ENCODE data around the gene PLSCR1. TPM values are rescaled to one million over a fixed set of nuclear protein-coding genes. Genes with fewer than 3 reads are reported as not detected.

The PLSCR1 gene
- total and polyA plus RNA-seq, 9 of the 15 experiments (the other 6 are each of a cell fraction or from before 2014, with no cell fraction given): 40.6 to 122 (median 69.1) TPM

DNA sequence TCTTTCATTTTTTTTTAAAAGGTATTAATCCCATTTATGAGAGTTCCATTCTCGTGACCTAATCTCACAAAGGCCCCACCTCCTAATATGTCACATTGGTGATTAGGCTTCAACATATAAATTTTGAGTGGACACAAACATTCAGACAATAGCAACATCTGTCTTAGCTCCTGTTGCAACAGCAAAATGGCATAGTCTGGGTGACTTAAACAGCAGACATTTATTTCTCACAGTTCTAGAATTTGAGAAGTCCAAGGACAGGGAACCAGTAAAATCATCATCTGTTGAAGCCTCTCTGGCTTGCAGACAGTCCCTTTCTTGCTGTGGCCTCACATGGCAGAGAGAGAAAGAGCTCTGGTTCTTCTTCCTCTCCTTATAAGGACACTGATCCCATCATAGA, 71.8 kb downstream of the PLSCR1 start:
- no peak overlapping the region for H3K4me3 ChIP-seq
- ChIA-PET CTCF (ENCODE audit: low intra/inter-chr PET ratio) (no interaction called here), POLR2A (no interaction called here)
- H3K4me2 ChIP-seq (ENCODE audit: insufficient read depth, low read length): no peak overlapping the region
- no peak for FAIRE-seq
- H3K9me1 ChIP-seq (ENCODE audit: control insufficient read depth, insufficient read depth, low read length): no peaks in the 10 kb centered on the region
- no peaks in the 10 kb centered on the region for H3K9me3 ChIP-seq (replicated peaks; ENCODE audit: control insufficient read depth, insufficient read depth, low read depth, low read length)
- peaks cover 3 to 9% of the 10 kb centered on the region in 2 experiments; a peak in 2 of 5 replicates for H3K4me1 ChIP-seq (replicated peaks in 1 of 2; ENCODE audit: control insufficient read depth in 2 of 2, insufficient read depth in 2 of 2, low read length in 2 of 2)
- TF ChIP-seq, protein P1, sequence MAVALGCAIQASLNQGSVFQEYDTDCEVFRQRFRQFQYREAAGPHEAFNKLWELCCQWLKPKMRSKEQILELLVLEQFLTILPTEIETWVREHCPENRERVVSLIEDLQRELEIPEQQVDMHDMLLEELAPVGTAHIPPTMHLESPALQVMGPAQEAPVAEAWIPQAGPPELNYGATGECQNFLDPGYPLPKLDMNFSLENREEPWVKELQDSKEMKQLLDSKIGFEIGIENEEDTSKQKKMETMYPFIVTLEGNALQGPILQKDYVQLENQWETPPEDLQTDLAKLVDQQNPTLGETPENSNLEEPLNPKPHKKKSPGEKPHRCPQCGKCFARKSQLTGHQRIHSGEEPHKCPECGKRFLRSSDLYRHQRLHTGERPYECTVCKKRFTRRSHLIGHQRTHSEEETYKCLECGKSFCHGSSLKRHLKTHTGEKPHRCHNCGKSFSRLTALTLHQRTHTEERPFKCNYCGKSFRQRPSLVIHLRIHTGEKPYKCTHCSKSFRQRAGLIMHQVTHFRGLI (CRISPR knock-in tag; IDR thresholded peaks at IDR 0.05): no peak
- TF ChIP-seq NCOR1 (IDR thresholded peaks at IDR 0.05) (no peak), ESRRA (IDR thresholded peaks at IDR 0.05; ENCODE audit: borderline replicate concordance, low read depth) (no peak)
- no peaks in the 10 kb centered on the region for H3K27me3 ChIP-seq (ENCODE audit: control insufficient read depth in 2 of 2, insufficient read depth in 2 of 2, low read length in 2 of 2)
- no peak overlapping the region for H3K27ac ChIP-seq (ENCODE audit: extremely low read depth, low read depth, low read length)
- no TSS peak for BruUV-seq (replicated peaks)
- in situ Hi-C loops (cut with MboI): no loop called here
- no peak overlapping the region for H3K9ac ChIP-seq (ENCODE audit: insufficient read depth in 1 of 2, low read depth in 2 of 2, low read length in 2 of 2)
- H3K79me2 ChIP-seq (ENCODE audit: control insufficient read depth, insufficient read depth, low read length): peaks cover 2% of the 10 kb centered on the region; the same call in 2 of the 3 replicates
- intact Hi-C loops (cut with micrococcal nuclease): no loop called here
- 60% methylated on average over 1 of the region's 1 CpG for WGBS (ENCODE audit: insufficient coverage, low coverage, missing lambda C conversion rate)
- no peak overlapping the region; the same call in 1 of the 2 replicates for H2AFZ ChIP-seq (ENCODE audit: low read depth, low read length)
- no peaks in the 10 kb centered on the region for H3K36me3 ChIP-seq (ENCODE audit: control insufficient read depth, insufficient read depth, low read length)
- no peaks in the 10 kb centered on the region for H4K20me1 ChIP-seq (replicated peaks; ENCODE audit: control insufficient read depth, insufficient read depth, low read length)
- ATAC-seq: no peak
- no peak for DNase-seq (ENCODE audit: extremely low read depth in 1 of 4, low spot score in 3 of 4)

- ChIA-PET POLR2A (interaction anchor here (3.2 kb wide), 1 partner anchor 10 kb away, joined by 11 read pairs; no protein-coding TSS in a partner anchor), CTCF (ENCODE audit: low intra/inter-chr PET ratio) (no interaction called here)
- H3K4me2 ChIP-seq (ENCODE audit: insufficient read depth, low read length): no peak overlapping the region; the same call in 1 of the 2 replicates
- DNase-seq (ENCODE audit: extremely low read depth in 1 of 4, low spot score in 3 of 4) (no peak), FAIRE-seq (no peak), ATAC-seq (no peak)
- in situ Hi-C loops (cut with MboI) (no loop called here), intact Hi-C loops (cut with micrococcal nuclease) (no loop called here)
- no peaks in the 10 kb centered on the region for H3K9me3 ChIP-seq (replicated peaks; ENCODE audit: control insufficient read depth, insufficient read depth, low read depth, low read length)
- H3K4me1 ChIP-seq (replicated peaks in 1 of 2; ENCODE audit: control insufficient read depth in 2 of 2, insufficient read depth in 2 of 2, low read length in 2 of 2): peaks cover 3 to 9% of the 10 kb centered on the region in 2 experiments; a peak in 2 of 5 replicates
- no peaks in the 10 kb centered on the region for H3K27me3 ChIP-seq (ENCODE audit: control insufficient read depth in 2 of 2, insufficient read depth in 2 of 2, low read length in 2 of 2)
- BruUV-seq (replicated peaks): no TSS peak
- 13% methylated on average over 1 of the region's 1 CpG for WGBS (ENCODE audit: insufficient coverage, low coverage, missing lambda C conversion rate)
- H4K20me1 ChIP-seq (replicated peaks; ENCODE audit: control insufficient read depth, insufficient read depth, low read length): no peaks in the 10 kb centered on the region
- peaks cover 2% of the 10 kb centered on the region; the same call in 2 of the 3 replicates for H3K79me2 ChIP-seq (ENCODE audit: control insufficient read depth, insufficient read depth, low read length)
- H3K27ac ChIP-seq (ENCODE audit: extremely low read depth, low read depth, low read length): peak overlapping the region; percentile 58; the same call in 1 of the 3 replicates
- peak overlapping the region in 1 of 2 experiments; percentile 78; a peak in 1 of 4 replicates for H3K9ac ChIP-seq (ENCODE audit: insufficient read depth in 1 of 2, low read depth in 2 of 2, low read length in 2 of 2)
- H3K4me3 ChIP-seq: no peak overlapping the region
- H3K36me3 ChIP-seq (ENCODE audit: control insufficient read depth, insufficient read depth, low read length): no peaks in the 10 kb centered on the region
- H3K9me1 ChIP-seq (ENCODE audit: control insufficient read depth, insufficient read depth, low read length): no peaks in the 10 kb centered on the region
- TF ChIP-seq BRD9 (IDR thresholded peaks at IDR 0.05; ENCODE audit: low read depth, partially characterized antibody): no peak
- 0 out of 2 replicates have a peak, but pooled peaks have one; percentile 23 for TF ChIP-seq GTF2E2 (tag; IDR thresholded peaks at IDR 0.05)
- no peak for TF ChIP-seq CCNT2 (IDR thresholded peaks at IDR 0.05; ENCODE audit: borderline replicate concordance, extremely low read depth, insufficient read length, low read depth, low read length)
- TF ChIP-seq EP300 (IDR thresholded peaks at IDR 0.05; ENCODE audit: low read length): no peak
- peak; percentile 81 for TF ChIP-seq ZNF316 (IDR thresholded peaks at IDR 0.05)
- TF ChIP-seq MAFK (IDR thresholded peaks at IDR 0.05; ENCODE audit: low read length): peak; percentile 20; the same call in 1 of the 2 replicates
- TF ChIP-seq C11orf30 (IDR thresholded peaks at IDR 0.05; ENCODE audit: low read depth): peak; percentile 63; the same call in 1 of the 2 replicates
- H2AFZ ChIP-seq (ENCODE audit: low read depth, low read length): peak overlapping the region; percentile 97
These were observed 73.4 kb downstream of the PLSCR1 start for GRCh38 chr3:146471012-146471411.

All from K562 (cell line).